IMR-90 (cell line): ENCODE data around the gene EDEM1. TPM values are rescaled to one million over a fixed set of nuclear protein-coding genes. Genes with fewer than 3 reads are reported as not detected.

Source experiments
- ATAC-seq: fragments of 200-7000 bp; cut with Tn5 transposase; 2 replicates; pipeline ENCODE4 v1.9.1; 2020; ENCODE audit warnings: low read depth, mild to moderate bottlenecking, moderate library complexity
- BruUV-seq: library from RNA; stranded (reverse); fragments of 400-500 nt; replicated peaks from 2 replicates; lab custom pipeline; 2021; lab: Mats Ljungman, UMichigan
- CTCF ChIA-PET: fragments of 300-600 bp; formaldehyde crosslinking; extraction: SDS; loops from one replicate; lab custom pipeline; 2021; ENCODE audit warnings: antibody characterized with exemption; lab: Yijun Ruan, JAX
- POLR2A ChIA-PET: fragments of 300-600 bp; sonication (Branson Sonifier 250); formaldehyde crosslinking; loops from one replicate; lab custom pipeline; 2022; ENCODE audit warnings: antibody characterized with exemption; ENCODE audit not compliant: unreplicated experiment; lab: Charles Lee
- DNase-seq: peaks from one replicate; pipeline ENCODE4 v3.0.0; 2013
- H2AFZ ChIP-seq: replicated peaks from 2 replicates; pipeline ENCODE3; 2013; ENCODE audit warnings: low read length, mild to moderate bottlenecking; ENCODE audit not compliant: poor library complexity
- H2AK5ac ChIP-seq: 2 replicates; pipeline ENCODE4 v1.6.1; 2013; ENCODE audit warnings: low read depth, low read length, inconsistent platforms
- H2AK9ac ChIP-seq: replicated peaks from 2 replicates; pipeline ENCODE3; 2013; ENCODE audit warnings: mild to moderate bottlenecking, low read depth, low read length, moderate library complexity; ENCODE audit not compliant: poor library complexity
- H2BK120ac ChIP-seq: 2 replicates; pipeline ENCODE4 v1.6.1; 2013; ENCODE audit warnings: low read depth, low read length, inconsistent platforms
- H2BK15ac ChIP-seq: 3 replicates; pipeline ENCODE4 v1.6.1; 2013; ENCODE audit warnings: low read depth, low read length, inconsistent platforms
- H2BK20ac ChIP-seq: 2 replicates; pipeline ENCODE4 v1.6.1; 2013; ENCODE audit warnings: low read depth, mild to moderate bottlenecking, inconsistent platforms, low read length, moderate library complexity
- H2BK5ac ChIP-seq: 2 replicates; pipeline ENCODE4 v1.6.1; 2013; ENCODE audit warnings: mild to moderate bottlenecking, low read depth, low read length, inconsistent platforms; ENCODE audit not compliant: poor library complexity, severe bottlenecking
- H3K14ac ChIP-seq: replicated peaks from 2 replicates; pipeline ENCODE4 v1.6.1; 2013; ENCODE audit warnings: low read depth, low read length, inconsistent platforms
- H3K18ac ChIP-seq: 2 replicates; pipeline ENCODE4 v1.6.1; 2013; ENCODE audit warnings: low read depth, low read length, control low read depth
- H3K23ac ChIP-seq: 2 replicates; pipeline ENCODE4 v1.6.1; 2013; ENCODE audit warnings: low read depth, low read length, inconsistent platforms
- H3K27ac ChIP-seq: 2 replicates; pipeline ENCODE4 v1.5.1; 2013; ENCODE audit warnings: mild to moderate bottlenecking, control low read depth, low read length; ENCODE audit not compliant: insufficient read depth
- H3K27me3 ChIP-seq: 2 replicates; pipeline ENCODE4 v1.6.1; 2013; ENCODE audit warnings: low read length; ENCODE audit not compliant: control insufficient read depth, insufficient read depth
- H3K36me3 ChIP-seq: 2 replicates; pipeline ENCODE4 v1.6.1; 2013; ENCODE audit warnings: low read length, mixed read lengths; ENCODE audit not compliant: control insufficient read depth, insufficient read depth
- H3K4ac ChIP-seq: 2 replicates; pipeline ENCODE4 v1.6.1; 2013; ENCODE audit warnings: low read depth, low read length, inconsistent platforms
- H3K4me1 ChIP-seq: 2 replicates; pipeline ENCODE4 v1.6.1; 2013; ENCODE audit warnings: low read length, mixed read lengths; ENCODE audit not compliant: control insufficient read depth, insufficient read depth
- H3K4me2 ChIP-seq: 2 replicates; pipeline ENCODE4 v1.6.1; 2013; ENCODE audit warnings: low read depth, mild to moderate bottlenecking, control low read depth, low read length, moderate library complexity
- H3K4me3 ChIP-seq: 2 replicates; pipeline ENCODE4 v1.5.1; 2013; ENCODE audit warnings: low read depth, mild to moderate bottlenecking, control low read depth, low read length, moderate library complexity; ENCODE audit not compliant: insufficient read depth
- H3K56ac ChIP-seq: 2 replicates; pipeline ENCODE4 v1.6.1; 2013; ENCODE audit warnings: low read length, inconsistent platforms; ENCODE audit not compliant: insufficient read depth; ENCODE audit errors: extremely low read depth
- H3K79me1 ChIP-seq, 2 experiments: 2 replicates each; pipeline ENCODE4 v1.6.1; 2013; ENCODE audit warnings: low read length in 2 of 2, inconsistent platforms in 1 of 2, low read depth in 1 of 2
- H3K9ac ChIP-seq: 2 replicates; pipeline ENCODE4 v1.6.1; 2013; ENCODE audit warnings: low read depth, low read length, control low read depth
- H3K9me1 ChIP-seq: 2 replicates; pipeline ENCODE4 v1.6.1; 2013; ENCODE audit warnings: low read length, inconsistent platforms; ENCODE audit not compliant: insufficient read depth
- H3K9me3 ChIP-seq: 2 replicates; pipeline ENCODE4 v1.6.1; 2013; ENCODE audit warnings: low read length; ENCODE audit not compliant: control insufficient read depth, insufficient read depth
- H4K20me1 ChIP-seq: 2 replicates; pipeline ENCODE4 v1.6.1; 2013; ENCODE audit warnings: low read length, inconsistent platforms; ENCODE audit not compliant: insufficient read depth
- H4K5ac ChIP-seq: 2 replicates; pipeline ENCODE4 v1.6.1; 2013; ENCODE audit warnings: mild to moderate bottlenecking, low read depth, low read length, control low read depth
- H4K8ac ChIP-seq, 2 experiments: 2 replicates each; pipeline ENCODE4 v1.6.1; 2013; ENCODE audit warnings: low read depth in 2 of 2, low read length in 2 of 2, control low read depth in 1 of 2, inconsistent platforms in 1 of 2
- H4K91ac ChIP-seq: 2 replicates; pipeline ENCODE4 v1.6.1; 2013; ENCODE audit warnings: low read depth, low read length, inconsistent platforms; ENCODE audit not compliant: insufficient read depth
- BHLHE40 ChIP-seq: fragments of 150-350 bp; IDR thresholded peaks from 2 replicates; pipeline ENCODE4 v1.6.1; 2016; ENCODE audit warnings: mild to moderate bottlenecking, low read depth, low read length
- CEBPB ChIP-seq: IDR thresholded peaks from 2 replicates; pipeline ENCODE4 v1.6.1; 2012; ENCODE audit warnings: low read depth, low read length, improper control_type of control experiment
- CHD1 ChIP-seq: IDR thresholded peaks from 2 replicates; pipeline ENCODE4 v1.6.1; 2012; ENCODE audit warnings: low read depth, low read length, improper control_type of control experiment
- FOS ChIP-seq: fragments of 150-350 bp; IDR thresholded peaks from 2 replicates; pipeline ENCODE4 v1.6.1; 2016; ENCODE audit warnings: low read depth, low read length
- MAZ ChIP-seq: IDR thresholded peaks from 2 replicates; pipeline ENCODE4 v1.6.1; 2012; ENCODE audit warnings: low read depth, mild to moderate bottlenecking, low read length, improper control_type of control experiment, moderate library complexity, borderline replicate concordance
- WGBS, 2 experiments: methylation state at CpG; one replicate each; pipeline versions ENCODE4 v1.1.5 to v1.1.7; 2013; ENCODE audit warnings: missing lambda C conversion rate in 2 of 2; ENCODE audit not compliant: insufficient read length in 1 of 2; ENCODE audit errors: extremely low coverage in 2 of 2; 5-methylcytosine and 5-hydroxymethylcytosine counted together
- dilution Hi-C: fragments of 300-500 bp; cut with HindIII; formaldehyde crosslinking; loops from one replicate; pipeline ENCODE4 v1.14.3; 2018; ENCODE audit warnings: low sequenced_read_pairs; ENCODE audit not compliant: unreplicated experiment
- in situ Hi-C: fragments of 300-500 bp; cut with MboI; formaldehyde crosslinking; loops from 3 replicates; pipeline ENCODE4 v1.14.3; 2019; ENCODE audit warnings: low sequenced_read_pairs, inconsistent platforms, mixed read lengths
- intact Hi-C: fragments of 100-400 bp; cut with micrococcal nuclease; formaldehyde crosslinking; loops from 2 replicates; pipeline ENCODE4 v1.10.0; 2022
- polyA plus RNA-seq, 3 experiments: library from polyadenylated mRNA; depleted of rRNA; stranded (reverse); fragments of >200 nt; gene quantifications; 2 replicates each; pipeline ENCODE4 v1.2.3, GENCODE V29; 2012; ENCODE audit warnings: low replicate concordance in 1 of 3
- total RNA-seq: library from RNA; depleted of rRNA; stranded (reverse); fragments of >200 nt; gene quantifications from 2 replicates; pipeline ENCODE4 v1.2.3, GENCODE V29; 2012

The EDEM1 gene
- total and polyA plus RNA-seq, 2 of the 4 experiments (the other 2 are of a cell fraction): 23.5 to 27.0 TPM

GRCh38 chr3:5194801-5195509 lies 7.4 kb downstream of the EDEM1 start:
- DNase-seq (peak; percentile 91), ATAC-seq (peak; percentile 63)
- Histone ChIP-seq H4K91ac (no peak overlapping the region), H3K14ac (no peak overlapping the region), H3K9me1 (peaks cover 10% of the 10 kb centered on the region), H3K36me3 (peaks cover 7% of the 10 kb centered on the region), H4K5ac (no peak overlapping the region), H3K27me3 (no peaks in the 10 kb centered on the region), H3K9me3 (no peaks in the 10 kb centered on the region), H2AFZ (no peak overlapping the region), H3K4me2 (peak overlapping the region; percentile 23; the same call in 1 of the 2 replicates), H3K18ac (no peak overlapping the region), H2BK20ac (no peak overlapping the region), H3K23ac (no peak overlapping the region), H3K27ac (peak overlapping the region; percentile 86; the same call in 1 of the 2 replicates), H2AK9ac (no peak overlapping the region), H3K9ac (no peak overlapping the region), H2BK15ac (no peak overlapping the region), H3K4me3 (no peak overlapping the region), H2BK120ac (peak overlapping the region; percentile 5; the same call in 1 of the 2 replicates), H2AK5ac (no peak overlapping the region), H4K20me1 (peaks cover 10% of the 10 kb centered on the region; the same call in 1 of the 2 replicates), H2BK5ac (peak overlapping the region; percentile 96), H3K79me1 (peaks cover 17 to 57% of the 10 kb centered on the region in 2 experiments), H3K56ac (no peak overlapping the region), H3K4me1 (peaks cover 26% of the 10 kb centered on the region), H4K8ac (no peak overlapping the region; a peak in 1 of 4 replicates), H3K4ac (no peak overlapping the region)
- intact Hi-C loops: loop anchor here (5.0 kb wide), 1 partner anchor 213 kb away; no protein-coding TSS in a partner anchor
- POLR2A ChIA-PET: no interaction called here
- no TSS peak for BruUV-seq
- WGBS, 2 experiments: 0 to 100% methylated on average over 1 of the region's 2 CpGs
- CTCF ChIA-PET: interaction anchor here (0.7 kb wide), 1 partner anchor 136 kb away, joined by 3 read pairs; no protein-coding TSS in a partner anchor
- in situ Hi-C loops: no loop called here
- TF ChIP-seq BHLHE40: 0 out of 2 replicates have a peak, but pooled peaks have one; percentile 22
- TF ChIP-seq CHD1: no peak
- peak; percentile 73 for TF ChIP-seq FOS
- no peak for TF ChIP-seq MAZ
- TF ChIP-seq CEBPB: peak; percentile 98
- dilution Hi-C loops: no loop called here
